CD4-positive, alpha-beta T cell (primary cell): Measurements from ENCODE around the gene TBC1D22A. TPM values are rescaled to one million over a fixed set of nuclear protein-coding genes. Genes with fewer than 3 reads are reported as not detected.

ENCODE experiments used
- ATAC-seq: fragments of 200-7000 bp; cut with Tn5 transposase; one replicate; pipeline ENCODE4 v1.10.0; 2022; ENCODE audit warnings: mild to moderate bottlenecking; ENCODE audit not compliant: poor library complexity
- CTCF ChIA-PET: fragments of 350-600 bp; sonication (Branson Sonifier 250); formaldehyde crosslinking; loops from one replicate; lab custom pipeline; 2021; ENCODE audit warnings: antibody characterized with exemption, inconsistent platforms; lab: Charles Lee
- POLR2A ChIA-PET: fragments of 350-600 bp; sonication (Branson Sonifier 250); formaldehyde crosslinking; loops from one replicate; lab custom pipeline; 2021; ENCODE audit warnings: antibody characterized with exemption, inconsistent platforms; lab: Charles Lee
- DNase-seq, 14 experiments: peaks; one replicate each; pipeline ENCODE4 v3.0.0-alpha.2; 2013 to 2020; ENCODE audit warnings: mixed read lengths in 2 of 14
- H3K27ac ChIP-seq, 2 donors: one replicate each; pipeline versions ENCODE4 v1.5.1 to v1.7.0; 2013; ENCODE audit warnings: low read length in 2 of 2, low read depth in 1 of 2, mild to moderate bottlenecking in 1 of 2
- H3K27me3 ChIP-seq, 2 experiments: 1 replicate in 1 of 2; 2 replicates in 1 of 2; pipeline versions ENCODE4 v1.6.1 to v1.7.0; 2013; ENCODE audit warnings: low read length in 2 of 2, control low read depth in 1 of 2, mild to moderate bottlenecking in 1 of 2, moderate library complexity in 1 of 2; ENCODE audit not compliant: insufficient read depth in 2 of 2, control insufficient read depth in 1 of 2
- H3K36me3 ChIP-seq: one replicate; pipeline ENCODE4 v1.6.1; 2013; ENCODE audit warnings: low read length, control low read depth; ENCODE audit not compliant: insufficient read depth
- H3K4me1 ChIP-seq: one replicate; pipeline ENCODE4 v1.6.1; 2013; ENCODE audit warnings: low read length, control low read depth; ENCODE audit not compliant: insufficient read depth
- H3K4me3 ChIP-seq: one replicate; pipeline ENCODE4 v1.5.1; 2013; ENCODE audit warnings: mild to moderate bottlenecking, low read length, moderate library complexity
- H3K9me3 ChIP-seq, 2 experiments: 1 replicate in 1 of 2; 2 replicates in 1 of 2; pipeline versions ENCODE4 v1.6.1 to v1.7.0; 2013; ENCODE audit warnings: low read length in 2 of 2, mild to moderate bottlenecking in 2 of 2, control low read depth in 1 of 2, moderate library complexity in 1 of 2; ENCODE audit not compliant: control insufficient read depth in 1 of 2, insufficient read depth in 1 of 2
- H3K27ac Mint-ChIP-seq: one replicate; pipeline ENCODE4 v1.8.0; 2020; ENCODE audit warnings: mixed read lengths
- H3K27me3 Mint-ChIP-seq: one replicate; pipeline ENCODE4 v1.8.0; 2021; ENCODE audit warnings: mixed read lengths
- H3K36me3 Mint-ChIP-seq: one replicate; pipeline ENCODE4 v1.8.0; 2021; ENCODE audit warnings: low read depth, mixed read lengths
- H3K4me1 Mint-ChIP-seq: one replicate; pipeline ENCODE4 v1.8.0; 2021; ENCODE audit warnings: low read depth, mixed read lengths
- H3K4me3 Mint-ChIP-seq: one replicate; pipeline ENCODE4 v1.8.0; 2020; ENCODE audit warnings: mild to moderate bottlenecking, mixed read lengths
- H3K9me3 Mint-ChIP-seq: one replicate; pipeline ENCODE4 v1.8.0; 2020; ENCODE audit warnings: mixed read lengths
- CTCF ChIP-seq: fragments of 200-600 bp; IDR thresholded peaks from one replicate; pipeline ENCODE4 v1.8.0; 2022; ENCODE audit warnings: antibody characterized with exemption, mild to moderate bottlenecking
- intact Hi-C, 2 experiments: fragments of 100-400 bp; cut with DNase I in 1 of 2; cut with micrococcal nuclease in 1 of 2; formaldehyde crosslinking; loops; one replicate each; pipeline versions ENCODE4 v1.15.1 to v1.9.0; 2023 to 2025; cut with DNase I, micrococcal nuclease
- total RNA-seq, 174 experiments: library from RNA in 2 of 174; stranded (reverse) in 2 of 174; gene quantifications; one replicate each; pipeline ENCODE4 v1.2.3 and lab custom pipeline; 2021 to 2026

The TBC1D22A gene
- total RNA-seq, 2 experiments from 2014 or later = 27.1 to 31.7 TPM

GRCh38 chr22:46969961-46970360 is 207.5 kb downstream of the TBC1D22A start:
- CTCF ChIA-PET = no interaction called here
- Histone ChIP-seq H3K4me1 (peaks cover 8% of the 10 kb centered on the region), H3K27ac (no peak overlapping the region), H3K27me3 (no peaks in the 10 kb centered on the region), H3K36me3 (peaks cover 17% of the 10 kb centered on the region), H3K4me3 (no peak overlapping the region), H3K9me3 (peaks cover 0 to 6% of the 10 kb centered on the region in 2 experiments)
- no peak overlapping the region for H3K27ac Mint-ChIP-seq
- no peak overlapping the region for H3K4me3 Mint-ChIP-seq
- peaks cover 34% of the 10 kb centered on the region for H3K4me1 Mint-ChIP-seq
- no peak for TF ChIP-seq CTCF
- H3K36me3 Mint-ChIP-seq = peaks cover 14% of the 10 kb centered on the region
- no peaks in the 10 kb centered on the region for H3K9me3 Mint-ChIP-seq
- no peak for DNase-seq
- ATAC-seq = no peak
- POLR2A ChIA-PET = no interaction called here
- no peaks in the 10 kb centered on the region for H3K27me3 Mint-ChIP-seq
- intact Hi-C loops = no loop called here

DNA sequence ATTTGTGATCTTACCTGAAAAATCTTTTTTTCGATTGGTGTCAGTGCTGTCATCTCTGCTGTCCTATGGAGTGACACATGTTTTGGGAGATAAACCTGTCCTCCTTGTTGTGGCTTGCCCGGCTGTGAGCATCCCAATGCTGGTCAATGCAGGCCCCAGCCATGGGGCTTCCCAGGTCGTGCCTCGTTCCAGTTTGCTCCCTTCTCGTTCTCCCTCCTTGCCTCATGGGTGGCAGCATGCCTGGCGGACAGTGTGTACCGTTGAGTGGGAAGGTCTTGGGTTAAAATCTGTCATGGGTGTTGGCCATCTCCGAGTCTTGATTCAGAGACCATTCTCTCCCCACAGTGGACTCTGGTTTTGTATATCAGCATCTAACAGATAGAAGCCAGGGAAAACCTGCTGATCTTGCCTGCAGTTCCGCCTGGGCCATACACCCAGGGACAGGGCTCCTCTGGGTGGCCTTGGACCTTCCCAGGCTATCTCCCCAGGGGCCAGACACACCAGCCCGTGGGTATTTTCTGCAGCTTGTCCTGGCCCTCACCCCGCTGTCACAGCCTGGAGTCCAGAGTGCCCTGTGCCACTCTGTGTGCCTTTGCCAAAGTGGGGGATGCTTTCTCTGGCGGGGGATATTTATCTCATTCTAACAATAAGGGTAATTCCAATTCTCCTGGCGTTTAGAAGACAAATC is 208.1 kb downstream of the TBC1D22A start:
- no peaks in the 10 kb centered on the region for H3K9me3 Mint-ChIP-seq
- peaks cover 20% of the 10 kb centered on the region for H3K36me3 Mint-ChIP-seq
- POLR2A ChIA-PET = no interaction called here
- no peak overlapping the region for H3K4me3 Mint-ChIP-seq
- H3K27me3 Mint-ChIP-seq = no peaks in the 10 kb centered on the region
- no peak overlapping the region for H3K4me3 ChIP-seq
- peak overlapping the region; percentile 42 for H3K27ac Mint-ChIP-seq
- peaks cover 34% of the 10 kb centered on the region for H3K4me1 Mint-ChIP-seq
- TF ChIP-seq CTCF = no peak
- H3K4me1 ChIP-seq = peaks cover 8% of the 10 kb centered on the region
- CTCF ChIA-PET = no interaction called here
- H3K27ac ChIP-seq = no peak overlapping the region
- intact Hi-C loops = no loop called here
- no peak for ATAC-seq
- peaks cover 22% of the 10 kb centered on the region for H3K36me3 ChIP-seq
- H3K9me3 ChIP-seq = peaks cover 0 to 6% of the 10 kb centered on the region in 2 experiments
- DNase-seq = no peak
- no peaks in the 10 kb centered on the region for H3K27me3 ChIP-seq

DNA sequence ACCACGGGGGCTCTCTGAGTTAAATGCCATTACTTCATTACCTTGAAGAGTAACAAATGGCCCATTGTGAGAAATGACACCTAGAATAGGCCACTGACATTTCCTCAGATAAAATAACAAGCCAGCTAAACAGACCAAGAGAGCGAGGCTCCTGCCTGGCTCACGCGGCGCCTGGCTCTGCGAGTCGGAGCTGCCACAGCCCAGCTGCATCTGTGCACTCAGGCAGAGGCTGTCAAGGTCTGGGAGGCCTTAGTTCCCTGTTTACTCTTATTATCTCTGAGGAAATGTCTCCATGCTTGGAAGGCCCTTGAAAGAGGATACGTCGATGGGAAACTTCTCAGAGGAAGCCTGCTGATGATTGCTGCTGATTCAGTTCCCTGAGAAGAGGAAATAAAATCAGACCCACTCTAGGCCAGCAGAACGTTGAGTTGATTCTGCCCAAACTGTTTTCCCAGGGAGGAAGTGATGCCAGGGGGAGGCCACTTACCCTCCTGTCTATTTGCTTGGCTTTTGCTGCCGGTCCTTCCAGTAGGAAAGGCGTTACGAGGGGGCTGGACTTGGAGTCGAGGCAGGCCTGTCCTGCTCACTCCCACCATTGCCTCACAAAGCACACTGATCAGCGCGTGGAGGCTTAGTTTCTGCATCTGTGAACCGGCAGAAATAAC is 208.8 kb downstream of the TBC1D22A start:
- H3K27me3 ChIP-seq = no peaks in the 10 kb centered on the region

More for the DNA sequence above, 208.8 kb downstream of the TBC1D22A start:
- ATAC-seq (no peak), DNase-seq (peak in 1 of 14 experiments; percentile 7)
- Histone ChIP-seq H3K9me3 (peaks cover 0 to 6% of the 10 kb centered on the region in 2 experiments), H3K4me1 (peaks cover 8% of the 10 kb centered on the region), H3K4me3 (no peak overlapping the region), H3K27ac (no peak overlapping the region), H3K36me3 (peaks cover 29% of the 10 kb centered on the region)
- H3K4me1 Mint-ChIP-seq = peaks cover 30% of the 10 kb centered on the region
- CTCF ChIA-PET = no interaction called here
- H3K4me3 Mint-ChIP-seq = no peak overlapping the region
- TF ChIP-seq CTCF = no peak
- POLR2A ChIA-PET = no interaction called here
- H3K27ac Mint-ChIP-seq = no peak overlapping the region
- H3K9me3 Mint-ChIP-seq = no peaks in the 10 kb centered on the region
- H3K36me3 Mint-ChIP-seq = peaks cover 27% of the 10 kb centered on the region
- H3K27me3 Mint-ChIP-seq = no peaks in the 10 kb centered on the region
- intact Hi-C loops = no loop called here
